ENCODE data around the gene CCDC158. TPM values are rescaled to one million over a fixed set of nuclear protein-coding genes. Genes with fewer than 3 reads are reported as not detected.

The CCDC158 gene
- polyA plus RNA-seq, 3 donors, result not detected

DNA sequence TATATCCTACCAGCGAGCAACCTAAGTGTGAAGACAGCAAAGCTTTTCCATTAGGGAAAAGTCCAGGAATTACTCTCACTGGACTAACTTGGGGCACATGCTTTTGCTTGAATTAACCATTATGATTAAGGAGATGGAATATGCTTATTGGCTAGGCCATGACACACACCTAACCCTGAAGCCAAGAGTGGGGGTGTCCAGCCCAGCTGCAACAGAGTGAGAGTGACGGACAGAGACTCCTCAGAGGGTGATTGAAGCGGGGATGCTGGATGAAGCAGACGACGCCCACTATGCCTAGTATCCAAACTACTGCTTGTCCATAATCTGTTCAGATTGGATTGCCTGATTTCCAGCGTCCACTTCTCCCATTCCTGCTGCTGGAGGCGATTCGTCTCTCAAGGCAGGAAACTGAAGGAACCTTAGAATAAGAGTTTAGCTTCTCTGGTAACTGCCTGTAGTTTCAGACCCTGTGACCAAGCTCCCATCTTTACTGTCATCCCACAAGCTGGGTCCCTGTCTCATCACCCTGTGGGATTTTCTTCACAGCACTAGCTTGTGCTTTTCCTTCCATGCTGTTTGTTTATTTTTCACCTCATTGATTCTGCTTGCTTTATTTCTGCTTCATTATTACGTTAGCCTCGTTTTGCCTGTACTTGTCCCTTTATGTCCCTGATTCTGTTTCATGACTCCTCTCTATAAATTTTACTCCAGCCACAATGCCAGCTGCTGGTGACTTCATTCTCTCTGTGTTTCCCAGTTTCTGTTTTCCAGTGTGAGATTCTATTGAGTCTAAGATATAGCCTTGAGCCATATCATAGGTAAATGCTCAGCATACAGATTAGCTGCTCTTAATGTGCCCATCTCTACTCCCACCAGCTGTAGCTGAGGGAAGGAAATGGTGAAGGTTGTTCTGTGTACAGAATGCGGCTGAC lies 150.4 kb downstream of the CCDC158 start:
- H2AFZ ChIP-seq (ENCODE audit: insufficient read depth, low read depth, low read length, poor library complexity, severe bottlenecking), result no peak overlapping the region
- WGBS (ENCODE audit: insufficient coverage), result 97% methylated on average over 7 of the region's 11 CpGs
- no peak overlapping the region for H3K9ac ChIP-seq (ENCODE audit: insufficient read depth, low read length, poor library complexity, severe bottlenecking)
- Mint-ChIP-seq H3K36me3 (no peaks in the 10 kb centered on the region), H3K27me3 (ENCODE audit: low read depth in 3 of 3) (no peaks in the 10 kb centered on the region), H3K9me3 (no peaks in the 10 kb centered on the region), H3K4me1 (peaks cover 8% of the 10 kb centered on the region), H3K4me3 (no peak overlapping the region), H3K27ac (no peak overlapping the region)
- DNase-seq, result no peak
- intact Hi-C loops (cut with micrococcal nuclease), result no loop called here
- H3K36me3 ChIP-seq (replicated peaks in 1 of 2; ENCODE audit: control insufficient read depth in 1 of 2, insufficient read depth in 2 of 2, low read length in 2 of 2), result no peaks in the 10 kb centered on the region
- no peak overlapping the region for H3K4me3 ChIP-seq (replicated peaks in 1 of 3; ENCODE audit: low read depth in 2 of 3, low read length in 3 of 3)
- no peak overlapping the region for H3K27ac ChIP-seq (ENCODE audit: low read depth in 1 of 2, low read length in 2 of 2)
- H3K4me2 ChIP-seq (replicated peaks; ENCODE audit: extremely low read depth, low read length, poor library complexity, severe bottlenecking), result no peak overlapping the region
- H4K20me1 ChIP-seq (ENCODE audit: insufficient read depth, low read length), result no peaks in the 10 kb centered on the region
- no peaks in the 10 kb centered on the region for H3K79me2 ChIP-seq (ENCODE audit: insufficient read depth, low read length)
- H3K9me3 ChIP-seq (replicated peaks in 1 of 2; ENCODE audit: control insufficient read depth in 1 of 2, insufficient read depth in 1 of 2, low read length in 2 of 2), result no peaks in the 10 kb centered on the region
- TF ChIP-seq, protein P1, sequence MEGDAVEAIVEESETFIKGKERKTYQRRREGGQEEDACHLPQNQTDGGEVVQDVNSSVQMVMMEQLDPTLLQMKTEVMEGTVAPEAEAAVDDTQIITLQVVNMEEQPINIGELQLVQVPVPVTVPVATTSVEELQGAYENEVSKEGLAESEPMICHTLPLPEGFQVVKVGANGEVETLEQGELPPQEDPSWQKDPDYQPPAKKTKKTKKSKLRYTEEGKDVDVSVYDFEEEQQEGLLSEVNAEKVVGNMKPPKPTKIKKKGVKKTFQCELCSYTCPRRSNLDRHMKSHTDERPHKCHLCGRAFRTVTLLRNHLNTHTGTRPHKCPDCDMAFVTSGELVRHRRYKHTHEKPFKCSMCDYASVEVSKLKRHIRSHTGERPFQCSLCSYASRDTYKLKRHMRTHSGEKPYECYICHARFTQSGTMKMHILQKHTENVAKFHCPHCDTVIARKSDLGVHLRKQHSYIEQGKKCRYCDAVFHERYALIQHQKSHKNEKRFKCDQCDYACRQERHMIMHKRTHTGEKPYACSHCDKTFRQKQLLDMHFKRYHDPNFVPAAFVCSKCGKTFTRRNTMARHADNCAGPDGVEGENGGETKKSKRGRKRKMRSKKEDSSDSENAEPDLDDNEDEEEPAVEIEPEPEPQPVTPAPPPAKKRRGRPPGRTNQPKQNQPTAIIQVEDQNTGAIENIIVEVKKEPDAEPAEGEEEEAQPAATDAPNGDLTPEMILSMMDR (IDR thresholded peaks at IDR 0.05), result no peak
- no peaks in the 10 kb centered on the region for H3K4me1 ChIP-seq (ENCODE audit: control insufficient read depth in 1 of 2, insufficient read depth in 2 of 2, low read length in 2 of 2)
- no peaks in the 10 kb centered on the region for H3K27me3 ChIP-seq (ENCODE audit: control insufficient read depth in 2 of 2, insufficient read depth in 2 of 2, low read length in 2 of 2)

DNA sequence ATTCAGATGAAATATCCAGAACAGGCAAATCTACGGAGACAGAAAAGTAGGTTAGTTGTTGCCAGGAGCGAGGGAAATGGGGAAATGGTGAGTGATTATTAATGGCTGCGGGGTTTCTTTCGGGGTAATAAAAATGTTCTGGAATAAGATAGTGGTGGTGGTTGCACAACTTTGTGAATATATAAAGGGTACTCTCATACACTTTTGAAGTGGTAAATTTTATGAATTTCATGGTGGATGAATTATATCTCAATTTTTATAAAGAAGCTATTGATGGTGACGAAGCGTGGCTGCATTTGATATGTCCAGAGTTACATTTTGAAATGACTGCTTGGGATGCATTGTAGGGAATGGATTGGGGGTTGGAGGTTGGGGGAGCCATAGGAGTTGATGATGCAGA lies 153.1 kb downstream of the CCDC158 start:
- H3K4me3 Mint-ChIP-seq, result no peak overlapping the region

More for the DNA sequence above, 153.1 kb downstream of the CCDC158 start:
- Histone ChIP-seq H3K9me3 (replicated peaks in 1 of 2; ENCODE audit: control insufficient read depth in 1 of 2, insufficient read depth in 1 of 2, low read length in 2 of 2) (no peaks in the 10 kb centered on the region), H3K27me3 (ENCODE audit: control insufficient read depth in 2 of 2, insufficient read depth in 2 of 2, low read length in 2 of 2) (no peaks in the 10 kb centered on the region), H3K4me1 (ENCODE audit: control insufficient read depth in 1 of 2, insufficient read depth in 2 of 2, low read length in 2 of 2) (no peaks in the 10 kb centered on the region), H3K36me3 (replicated peaks in 1 of 2; ENCODE audit: control insufficient read depth in 1 of 2, insufficient read depth in 2 of 2, low read length in 2 of 2) (no peaks in the 10 kb centered on the region), H3K27ac (ENCODE audit: low read depth in 1 of 2, low read length in 2 of 2) (no peak overlapping the region), H4K20me1 (ENCODE audit: insufficient read depth, low read length) (no peaks in the 10 kb centered on the region), H2AFZ (ENCODE audit: insufficient read depth, low read depth, low read length, poor library complexity, severe bottlenecking) (no peak overlapping the region), H3K79me2 (ENCODE audit: insufficient read depth, low read length) (no peaks in the 10 kb centered on the region), H3K4me2 (replicated peaks; ENCODE audit: extremely low read depth, low read length, poor library complexity, severe bottlenecking) (no peak overlapping the region), H3K4me3 (replicated peaks in 1 of 3; ENCODE audit: low read depth in 2 of 3, low read length in 3 of 3) (no peak overlapping the region), H3K9ac (ENCODE audit: insufficient read depth, low read length, poor library complexity, severe bottlenecking) (no peak overlapping the region)
- Mint-ChIP-seq H3K9me3 (no peaks in the 10 kb centered on the region), H3K27me3 (ENCODE audit: low read depth in 3 of 3) (no peaks in the 10 kb centered on the region), H3K36me3 (no peaks in the 10 kb centered on the region), H3K27ac (no peak overlapping the region), H3K4me1 (peaks cover 7% of the 10 kb centered on the region)
- TF ChIP-seq, protein P1 (IDR thresholded peaks at IDR 0.05), result no peak
- no peak for DNase-seq
- intact Hi-C loops (cut with micrococcal nuclease), result no loop called here
- 100% methylated on average over 4 of the region's 6 CpGs for WGBS (ENCODE audit: insufficient coverage)
